ENCODE data around the gene MCFD2.
A peak's percentile ranks its signal among the peaks of the same experiment; 100 is the strongest.

The MCFD2 gene

GRCh38 chr2:46942891-46943626 is 27.5 kb upstream of the MCFD2 start:
- H3K4ac ChIP-seq (ENCODE audit: low read depth in 1 of 2, low read length in 2 of 2), result no peak overlapping the region

GRCh38 chr2:46942143-46942526 is 26.5 kb upstream of the MCFD2 start:
- Histone ChIP-seq H3K27ac (ENCODE audit: low read length, poor library complexity, severe bottlenecking) (no peak overlapping the region), H3K4me3 (ENCODE audit: insufficient read depth in 1 of 2, low read depth in 1 of 2, low read length in 2 of 2) (peak overlapping the region; percentile 86 to 100), H4K91ac (ENCODE audit: low read length) (no peak overlapping the region), H3K14ac (ENCODE audit: low read length in 2 of 2) (peak overlapping the region in 1 of 2 experiments; percentile 96), H3K9ac (ENCODE audit: low read length) (peak overlapping the region; percentile 96), H3K79me1 (replicated peaks; ENCODE audit: low read length, poor library complexity, severe bottlenecking) (peaks cover 24% of the 10 kb centered on the region), H3K4me1 (ENCODE audit: control insufficient read depth, insufficient read depth, low read depth, low read length) (peaks cover 17% of the 10 kb centered on the region), H2BK5ac (ENCODE audit: low read depth, low read length, poor library complexity, severe bottlenecking) (no peak overlapping the region), H3K4ac (ENCODE audit: low read depth in 1 of 2, low read length in 2 of 2) (peak overlapping the region in 1 of 2 experiments; percentile 96), H2BK120ac (ENCODE audit: low read depth, low read length) (no peak overlapping the region), H3K4me2 (ENCODE audit: low read length, poor library complexity, severe bottlenecking) (peak overlapping the region; percentile 74), H3K23ac (ENCODE audit: low read length in 2 of 2) (peak overlapping the region in 1 of 2 experiments; percentile 75), H2AK5ac (ENCODE audit: low read length, severe bottlenecking) (no peak overlapping the region), H2BK15ac (ENCODE audit: low read depth, poor library complexity, severe bottlenecking) (no peak overlapping the region), H3K18ac (ENCODE audit: low read depth in 1 of 2, low read length in 2 of 2) (peak overlapping the region in 1 of 2 experiments; percentile 94), H4K8ac (ENCODE audit: low read length) (no peak overlapping the region), H3K36me3 (ENCODE audit: control insufficient read depth in 1 of 2, insufficient read depth in 2 of 2, low read depth in 1 of 2, low read length in 2 of 2) (peaks cover 5 to 32% of the 10 kb centered on the region in 2 experiments), H2BK12ac (ENCODE audit: low read length in 2 of 2) (peak overlapping the region in 1 of 2 experiments; percentile 71), H3K9me3 (ENCODE audit: control insufficient read depth, low read length) (no peaks in the 10 kb centered on the region), H2AFZ (ENCODE audit: low read depth, low read length) (peak overlapping the region; percentile 60), H3K27me3 (ENCODE audit: control insufficient read depth in 1 of 2, insufficient read depth in 1 of 2, low read length in 2 of 2) (no peaks in the 10 kb centered on the region)
- DNase-seq, result peak; percentile 54
- WGBS, result 0% methylated on average over 8 of the region's 10 CpGs

More at GRCh38 chr2:46942891-46943626, 27.5 kb upstream of the MCFD2 start:
- no peak overlapping the region for H2AK5ac ChIP-seq (ENCODE audit: low read length, severe bottlenecking)
- no peak overlapping the region for H2BK12ac ChIP-seq (ENCODE audit: low read length in 2 of 2)
- no peaks in the 10 kb centered on the region for H3K9me3 ChIP-seq (ENCODE audit: control insufficient read depth, low read length)
- H3K4me1 ChIP-seq (ENCODE audit: control insufficient read depth, insufficient read depth, low read depth, low read length), result peaks cover 19% of the 10 kb centered on the region
- peaks cover 9 to 32% of the 10 kb centered on the region in 2 experiments for H3K36me3 ChIP-seq (ENCODE audit: control insufficient read depth in 1 of 2, insufficient read depth in 2 of 2, low read depth in 1 of 2, low read length in 2 of 2)
- H3K27me3 ChIP-seq (ENCODE audit: control insufficient read depth in 1 of 2, insufficient read depth in 1 of 2, low read length in 2 of 2), result no peaks in the 10 kb centered on the region
- no peak overlapping the region for H2BK5ac ChIP-seq (ENCODE audit: low read depth, low read length, poor library complexity, severe bottlenecking)
- no peak for DNase-seq
- peak overlapping the region; percentile 96 for H3K9ac ChIP-seq (ENCODE audit: low read length)
- peak overlapping the region in 1 of 2 experiments; percentile 100 for H3K4me3 ChIP-seq (ENCODE audit: insufficient read depth in 1 of 2, low read depth in 1 of 2, low read length in 2 of 2)
- no peak overlapping the region for H3K14ac ChIP-seq (ENCODE audit: low read length in 2 of 2)
- H3K27ac ChIP-seq (ENCODE audit: low read length, poor library complexity, severe bottlenecking), result no peak overlapping the region
- no peak overlapping the region for H3K18ac ChIP-seq (ENCODE audit: low read depth in 1 of 2, low read length in 2 of 2)
- H2BK120ac ChIP-seq (ENCODE audit: low read depth, low read length), result no peak overlapping the region
- H2AFZ ChIP-seq (ENCODE audit: low read depth, low read length), result no peak overlapping the region
- H3K4me2 ChIP-seq (ENCODE audit: low read length, poor library complexity, severe bottlenecking), result peak overlapping the region; percentile 74
- H2BK15ac ChIP-seq (ENCODE audit: low read depth, poor library complexity, severe bottlenecking), result no peak overlapping the region
- H3K79me1 ChIP-seq (replicated peaks; ENCODE audit: low read length, poor library complexity, severe bottlenecking), result peaks cover 26% of the 10 kb centered on the region
- H4K91ac ChIP-seq (ENCODE audit: low read length), result no peak overlapping the region
- H3K23ac ChIP-seq (ENCODE audit: low read length in 2 of 2), result no peak overlapping the region
- no peak overlapping the region for H4K8ac ChIP-seq (ENCODE audit: low read length)
- WGBS, result 96% methylated on average over 7 of the region's 10 CpGs

GRCh38 chr2:46939626-46940359 is 24.2 kb upstream of the MCFD2 start:
- H3K9me3 ChIP-seq (ENCODE audit: control insufficient read depth, low read length), result no peaks in the 10 kb centered on the region
- H3K18ac ChIP-seq (ENCODE audit: low read depth in 1 of 2, low read length in 2 of 2), result peak overlapping the region; percentile 78 to 87
- peaks cover 15% of the 10 kb centered on the region for H3K4me1 ChIP-seq (ENCODE audit: control insufficient read depth, insufficient read depth, low read depth, low read length)
- peak; percentile 10 for DNase-seq
- peak overlapping the region; percentile 88 for H3K4me2 ChIP-seq (ENCODE audit: low read length, poor library complexity, severe bottlenecking)
- H3K23ac ChIP-seq (ENCODE audit: low read length in 2 of 2), result peak overlapping the region in 1 of 2 experiments; percentile 50
- WGBS, result 65% methylated on average over 13 of the region's 13 CpGs
- no peak overlapping the region for H3K14ac ChIP-seq (ENCODE audit: low read length in 2 of 2)
- H2BK15ac ChIP-seq (ENCODE audit: low read depth, poor library complexity, severe bottlenecking), result peak overlapping the region; percentile 73
- peak overlapping the region; percentile 56 for H2AFZ ChIP-seq (ENCODE audit: low read depth, low read length)
- H4K91ac ChIP-seq (ENCODE audit: low read length), result peak overlapping the region; percentile 82
- no peaks in the 10 kb centered on the region for H3K27me3 ChIP-seq (ENCODE audit: control insufficient read depth in 1 of 2, insufficient read depth in 1 of 2, low read length in 2 of 2)
- H3K9ac ChIP-seq (ENCODE audit: low read length), result peak overlapping the region; percentile 95
- peak overlapping the region; percentile 92 for H4K8ac ChIP-seq (ENCODE audit: low read length)
- H3K4ac ChIP-seq (ENCODE audit: low read depth in 1 of 2, low read length in 2 of 2), result peak overlapping the region; percentile 59 to 78
- peaks cover 24% of the 10 kb centered on the region for H3K79me1 ChIP-seq (replicated peaks; ENCODE audit: low read length, poor library complexity, severe bottlenecking)
- H3K36me3 ChIP-seq (ENCODE audit: control insufficient read depth in 1 of 2, insufficient read depth in 2 of 2, low read depth in 1 of 2, low read length in 2 of 2), result peaks cover 0 to 10% of the 10 kb centered on the region in 2 experiments
- H3K27ac ChIP-seq (ENCODE audit: low read length, poor library complexity, severe bottlenecking), result peak overlapping the region; percentile 85
- peak overlapping the region; percentile 56 to 60 for H2BK12ac ChIP-seq (ENCODE audit: low read length in 2 of 2)
- H3K4me3 ChIP-seq (ENCODE audit: insufficient read depth in 1 of 2, low read depth in 1 of 2, low read length in 2 of 2), result peak overlapping the region in 1 of 2 experiments; percentile 75
- peak overlapping the region; percentile 67 for H2AK5ac ChIP-seq (ENCODE audit: low read length, severe bottlenecking)
- H2BK5ac ChIP-seq (ENCODE audit: low read depth, low read length, poor library complexity, severe bottlenecking), result no peak overlapping the region
- H2BK120ac ChIP-seq (ENCODE audit: low read depth, low read length), result peak overlapping the region; percentile 71

- H4K8ac ChIP-seq (ENCODE audit: low read length), result no peak overlapping the region
- peak overlapping the region; percentile 68 for H2AK5ac ChIP-seq (ENCODE audit: low read length, severe bottlenecking)
- H3K9ac ChIP-seq (ENCODE audit: low read length), result no peak overlapping the region
- H4K91ac ChIP-seq (ENCODE audit: low read length), result no peak overlapping the region
- H3K9me3 ChIP-seq (ENCODE audit: control insufficient read depth, low read length), result no peaks in the 10 kb centered on the region
- H2AFZ ChIP-seq (ENCODE audit: low read depth, low read length), result no peak overlapping the region
- no peak overlapping the region for H2BK12ac ChIP-seq (ENCODE audit: low read length in 2 of 2)
- H3K4me1 ChIP-seq (ENCODE audit: control insufficient read depth, insufficient read depth, low read depth, low read length), result peaks cover 11% of the 10 kb centered on the region
- no peak overlapping the region for H2BK120ac ChIP-seq (ENCODE audit: low read depth, low read length)
- no peak overlapping the region for H3K4me2 ChIP-seq (ENCODE audit: low read length, poor library complexity, severe bottlenecking)
- peaks cover 20% of the 10 kb centered on the region for H3K79me1 ChIP-seq (replicated peaks; ENCODE audit: low read length, poor library complexity, severe bottlenecking)
- no peak overlapping the region for H3K4me3 ChIP-seq (ENCODE audit: insufficient read depth in 1 of 2, low read depth in 1 of 2, low read length in 2 of 2)
- no peaks in the 10 kb centered on the region for H3K27me3 ChIP-seq (ENCODE audit: control insufficient read depth in 1 of 2, insufficient read depth in 1 of 2, low read length in 2 of 2)
- no peak overlapping the region for H3K4ac ChIP-seq (ENCODE audit: low read depth in 1 of 2, low read length in 2 of 2)
- no peak overlapping the region for H3K14ac ChIP-seq (ENCODE audit: low read length in 2 of 2)
- no peak for DNase-seq
- H3K18ac ChIP-seq (ENCODE audit: low read depth in 1 of 2, low read length in 2 of 2), result no peak overlapping the region
- H3K23ac ChIP-seq (ENCODE audit: low read length in 2 of 2), result no peak overlapping the region
- no peak overlapping the region for H3K27ac ChIP-seq (ENCODE audit: low read length, poor library complexity, severe bottlenecking)
- WGBS, result 83% methylated on average over 4 of the region's 4 CpGs
- no peak overlapping the region for H2BK5ac ChIP-seq (ENCODE audit: low read depth, low read length, poor library complexity, severe bottlenecking)
- H2BK15ac ChIP-seq (ENCODE audit: low read depth, poor library complexity, severe bottlenecking), result no peak overlapping the region
- no peaks in the 10 kb centered on the region for H3K36me3 ChIP-seq (ENCODE audit: control insufficient read depth in 1 of 2, insufficient read depth in 2 of 2, low read depth in 1 of 2, low read length in 2 of 2)
Measured at GRCh38 chr2:46937471-46937901, 21.9 kb upstream of the MCFD2 start.

Data from mesenchymal stem cell (in vitro differentiated cells and primary cell).